Activated CD8-positive, alpha-beta memory T cell treated with anti-CD3 and anti-CD28 coated beads for 48 hours (primary cell): ENCODE results near the gene IDI2.
"Not testable (repeated sequence)": the region's sequence is repeated elsewhere in the genome, so short reads cannot be mapped to it uniquely, and the experiment has no call there.

Experiments used
- DNase-seq, 3 experiments: peaks; one replicate each; pipeline ENCODE4 v3.0.0-alpha.2; 2020; ENCODE audit warnings: low read depth in 2 of 3, low spot score in 2 of 3

The IDI2 gene

GRCh38 chr10:1047937-1048336 lies 22.3 kb upstream of the IDI2 start:
- no peak for DNase-seq

- no peak for DNase-seq
Measured at GRCh38 chr10:1045415-1045814, 19.8 kb upstream of the IDI2 start.

GRCh38 chr10:1044964-1045363 lies 19.3 kb upstream of the IDI2 start:
- DNase-seq = no peak

GRCh38 chr10:1044146-1044545 lies 18.5 kb upstream of the IDI2 start:
- DNase-seq = no peak

- no peak for DNase-seq
Measured at GRCh38 chr10:1043532-1043995, 17.9 kb upstream of the IDI2 start.

- DNase-seq = no peak
Measured at GRCh38 chr10:1041514-1041913, 15.9 kb upstream of the IDI2 start.

GRCh38 chr10:1040133-1040532 lies 14.5 kb upstream of the IDI2 start:
- no peak for DNase-seq

- not testable (repeated sequence) for DNase-seq
Measured at GRCh38 chr10:1038769-1039168, 13.1 kb upstream of the IDI2 start.

- DNase-seq = no peak
Measured at GRCh38 chr10:1037098-1037497, 11.4 kb upstream of the IDI2 start.

- DNase-seq = no peak
Measured at GRCh38 chr10:1036341-1036791, 10.7 kb upstream of the IDI2 start.

- no peak for DNase-seq
Measured at GRCh38 chr10:1035201-1035600, 9.5 kb upstream of the IDI2 start.

- DNase-seq = no peak
Measured at GRCh38 chr10:1034758-1035157, 9.1 kb upstream of the IDI2 start.

GRCh38 chr10:1033601-1034000 lies 7.9 kb upstream of the IDI2 start:
- DNase-seq = no peak

- DNase-seq = no peak
Measured at GRCh38 chr10:1029838-1030237, 4.2 kb upstream of the IDI2 start.

GRCh38 chr10:1026578-1026977 lies 919 bp upstream of the IDI2 start:
- no peak for DNase-seq

GRCh38 chr10:1024103-1024502 lies 1.6 kb downstream of the IDI2 start:
- DNase-seq = no peak

- DNase-seq = no peak
Measured at GRCh38 chr10:1022413-1022812, 3.2 kb downstream of the IDI2 start.

GRCh38 chr10:1020958-1021357 lies 4.7 kb downstream of the IDI2 start:
- no peak for DNase-seq

- no peak for DNase-seq
Measured at GRCh38 chr10:1020460-1020859, 5.2 kb downstream of the IDI2 start.

GRCh38 chr10:1019362-1019761 lies 6.3 kb downstream of the IDI2 start:
- no peak for DNase-seq

GRCh38 chr10:1015688-1016087 lies 10.0 kb downstream of the IDI2 start:
- DNase-seq = no peak

- no peak for DNase-seq
Measured at GRCh38 chr10:1011696-1012095, 14.0 kb downstream of the IDI2 start.

- DNase-seq = no peak
Measured at GRCh38 chr10:1010703-1011102, 15.0 kb downstream of the IDI2 start.

- not testable (repeated sequence) for DNase-seq
Measured at GRCh38 chr10:1009947-1010346, 15.7 kb downstream of the IDI2 start.
